ENCODE data around the gene APH1B.
A peak's percentile ranks its signal among the peaks of the same experiment; 100 is the strongest.

Gene APH1B

GRCh38 chr15:63353261-63353660, 75.9 kb downstream of the APH1B start:
- DNase-seq (ENCODE audit: low spot score) = no peak

- DNase-seq (ENCODE audit: low spot score) = no peak
These were observed 76.5 kb downstream of the APH1B start for GRCh38 chr15:63353887-63354286.

- no peak for DNase-seq (ENCODE audit: low spot score)
These were observed 77.6 kb downstream of the APH1B start for GRCh38 chr15:63354821-63355650.

- DNase-seq (ENCODE audit: low spot score) = no peak
These were observed 79.7 kb downstream of the APH1B start for GRCh38 chr15:63357061-63357460.

GRCh38 chr15:63357731-63358130, 80.3 kb downstream of the APH1B start:
- no peak for DNase-seq (ENCODE audit: low spot score)

GRCh38 chr15:63358241-63359029, 81.0 kb downstream of the APH1B start:
- peak; percentile 82 for DNase-seq (ENCODE audit: low spot score)

Measured in putamen (tissue), 1 donor.